WTC11 (cell line): ENCODE data around the gene ZSCAN9. TPM values are rescaled to one million over a fixed set of nuclear protein-coding genes. Genes with fewer than 3 reads are reported as not detected.

Experiments
- ATAC-seq: fragments of 200-7000 bp; cut with Tn5 transposase; 2 replicates; pipeline ENCODE4 v1.10.0; 2021; ENCODE audit warnings: mild to moderate bottlenecking, moderate library complexity
- CTCF ChIA-PET: fragments of 300-600 bp; sonication (Branson Sonifier 250); formaldehyde crosslinking; loops from one replicate; lab custom pipeline; 2021; ENCODE audit warnings: antibody characterized with exemption; lab: Charles Lee
- POLR2A ChIA-PET: fragments of 350-600 bp; sonication (Branson Sonifier 250); formaldehyde crosslinking; loops from one replicate; lab custom pipeline; 2021; ENCODE audit warnings: antibody characterized with exemption; lab: Charles Lee
- DNase-seq: peaks from one replicate; pipeline ENCODE4 v3.0.0; 2021; ENCODE audit warnings: low spot score
- H3K27ac Mint-ChIP-seq: 2 replicates; pipeline ENCODE4 v1.8.0; 2021; ENCODE audit warnings: mixed read lengths
- H3K27me3 Mint-ChIP-seq: 2 replicates; pipeline ENCODE4 v1.8.0; 2021; ENCODE audit warnings: low read depth, mild to moderate bottlenecking, moderate library complexity, mixed read lengths
- H3K36me3 Mint-ChIP-seq: 2 replicates; pipeline ENCODE4 v1.8.0; 2021; ENCODE audit warnings: mixed read lengths
- H3K4me1 Mint-ChIP-seq: 2 replicates; pipeline ENCODE4 v1.8.0; 2022; ENCODE audit warnings: mixed read lengths
- H3K4me3 Mint-ChIP-seq: 2 replicates; pipeline ENCODE4 v1.8.0; 2021; ENCODE audit warnings: mild to moderate bottlenecking, moderate library complexity, mixed read lengths
- H3K9me3 Mint-ChIP-seq: 2 replicates; pipeline ENCODE4 v1.8.0; 2021; ENCODE audit warnings: mixed read lengths
- ESRRA ChIP-seq: sonication (generic); formaldehyde crosslinking; IDR thresholded peaks from 2 replicates; pipeline ENCODE4 v1.8.1; 2022; ENCODE audit warnings: mild to moderate bottlenecking, missing genetic modification reagents, borderline replicate concordance
- FOXK1 ChIP-seq: sonication (generic); formaldehyde crosslinking; IDR thresholded peaks from 2 replicates; pipeline ENCODE4 v1.8.0; 2022; ENCODE audit warnings: mild to moderate bottlenecking, moderate library complexity, missing genetic modification reagents
- FOXP1 ChIP-seq: sonication (generic); formaldehyde crosslinking; IDR thresholded peaks from 2 replicates; pipeline ENCODE4 v1.8.0; 2022; ENCODE audit warnings: missing genetic modification reagents, mild to moderate bottlenecking, moderate library complexity, borderline replicate concordance
- MXD4 ChIP-seq: fragments of 250-450 bp; sonication (Bioruptor Pico); IDR thresholded peaks from 2 replicates; pipeline ENCODE4 v1.8.0; 2021; ENCODE audit warnings: mild to moderate bottlenecking, moderate library complexity, borderline replicate concordance
- NR1H2 ChIP-seq: sonication (generic); formaldehyde crosslinking; IDR thresholded peaks from 2 replicates; pipeline ENCODE4 v1.9.0; 2021; ENCODE audit warnings: mild to moderate bottlenecking, moderate library complexity, missing genetic modification reagents
- NR3C1 ChIP-seq: sonication (generic); formaldehyde crosslinking; conservative IDR thresholded peaks from 2 replicates; pipeline ENCODE4 v1.8.1; 2023; ENCODE audit warnings: low read depth, mild to moderate bottlenecking, missing genetic modification reagents
- SOX15 ChIP-seq: fragments of 250-450 bp; sonication (Bioruptor Pico); IDR thresholded peaks from 2 replicates; pipeline ENCODE4 v1.9.0; 2021; ENCODE audit warnings: mild to moderate bottlenecking
- ZBTB21 ChIP-seq: sonication (generic); formaldehyde crosslinking; IDR thresholded peaks from 2 replicates; pipeline ENCODE4 v1.8.1; 2023; ENCODE audit warnings: mild to moderate bottlenecking, missing genetic modification reagents, borderline replicate concordance
- ZNF121 ChIP-seq: sonication (generic); formaldehyde crosslinking; IDR thresholded peaks from 2 replicates; pipeline ENCODE4 v1.8.0; 2023; ENCODE audit warnings: missing genetic modification reagents
- ZNF396 ChIP-seq: fragments of 250-450 bp; sonication (Bioruptor Pico); IDR thresholded peaks from 2 replicates; pipeline ENCODE4 v1.8.0; 2021; ENCODE audit warnings: mild to moderate bottlenecking, moderate library complexity, borderline replicate concordance
- ZNF416 ChIP-seq: fragments of 250-450 bp; sonication (Bioruptor Pico); IDR thresholded peaks from 2 replicates; pipeline ENCODE4 v1.9.0; 2021; ENCODE audit warnings: mild to moderate bottlenecking, inconsistent platforms
- ZNF671 ChIP-seq: fragments of 250-450 bp; sonication (Bioruptor Pico); IDR thresholded peaks from 2 replicates; pipeline ENCODE4 v1.8.0; 2021; ENCODE audit warnings: mild to moderate bottlenecking
- total RNA-seq: library from RNA; stranded (reverse); gene quantifications from 3 replicates; pipeline ENCODE4 v1.2.3, GENCODE V29; 2021
- TF ChIP-seq, protein P1 (sequence below): sonication (generic); formaldehyde crosslinking; IDR thresholded peaks from 2 replicates; pipeline ENCODE4 v1.8.0; 2022; ENCODE audit warnings: mild to moderate bottlenecking, missing genetic modification reagents
- TF ChIP-seq, protein P2 (sequence below): sonication (generic); formaldehyde crosslinking; IDR thresholded peaks from 2 replicates; pipeline ENCODE4 v1.8.1; 2023; ENCODE audit warnings: mild to moderate bottlenecking, moderate library complexity, missing genetic modification reagents
- TF ChIP-seq, protein P3 (sequence below): sonication (generic); formaldehyde crosslinking; IDR thresholded peaks from 2 replicates; pipeline ENCODE4 v1.8.0; 2023; ENCODE audit warnings: missing genetic modification reagents, mild to moderate bottlenecking, borderline replicate concordance
- TF ChIP-seq, protein P4 (sequence below): sonication (generic); formaldehyde crosslinking; IDR thresholded peaks from 2 replicates; pipeline ENCODE4 v1.8.0; 2023; ENCODE audit warnings: missing genetic modification reagents
- TF ChIP-seq, protein P5 (sequence below): fragments of 250-450 bp; sonication (Bioruptor Pico); IDR thresholded peaks from 2 replicates; pipeline ENCODE4 v1.9.0; 2021; ENCODE audit warnings: moderate library complexity, mild to moderate bottlenecking, inconsistent platforms, borderline replicate concordance
- TF ChIP-seq, protein P6 (sequence below): fragments of 250-450 bp; sonication (Bioruptor Pico); IDR thresholded peaks from 2 replicates; pipeline ENCODE4 v1.9.0; 2021; ENCODE audit warnings: mild to moderate bottlenecking, borderline replicate concordance
- TF ChIP-seq, protein P7 (sequence below): sonication (generic); formaldehyde crosslinking; IDR thresholded peaks from 2 replicates; pipeline ENCODE4 v1.8.0; 2022; ENCODE audit warnings: mild to moderate bottlenecking, missing genetic modification reagents

ZSCAN9 gene
- total RNA-seq, 1 experiment from 2014 or later = 15.1 TPM

DNA sequence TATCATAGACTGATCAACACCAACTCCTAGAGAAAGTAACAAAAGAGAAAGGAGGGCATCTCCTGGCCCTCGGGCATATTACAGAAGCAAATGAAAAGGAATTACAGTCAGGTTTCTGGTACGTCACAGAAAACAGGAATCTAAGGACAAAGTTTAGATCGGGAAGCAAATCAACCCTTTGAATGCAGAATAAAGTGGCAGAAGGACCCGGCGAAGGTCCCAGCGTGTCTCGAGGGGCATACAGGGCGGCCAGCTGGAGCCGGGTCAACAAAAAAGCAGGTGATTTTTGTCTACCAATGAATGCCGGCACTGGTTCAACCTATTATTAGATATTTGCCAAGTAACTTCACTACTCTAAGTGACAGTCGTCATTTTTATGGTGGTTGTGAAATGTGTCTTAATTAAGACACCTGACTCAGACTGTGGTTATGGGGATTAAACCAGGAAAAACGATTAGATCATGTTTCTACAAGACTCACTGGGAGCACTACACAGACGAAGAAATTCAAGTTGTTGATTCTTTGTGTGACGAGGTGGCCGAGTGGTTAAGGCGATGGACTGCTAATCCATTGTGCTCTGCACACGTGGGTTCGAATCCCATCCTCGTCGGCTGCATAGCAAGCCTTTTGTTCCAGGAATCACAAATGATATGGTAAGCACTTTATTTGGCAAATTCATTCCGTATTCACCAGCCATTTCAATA lies 12.4 kb upstream of the ZSCAN9 start:
- POLR2A ChIA-PET = no interaction called here
- no peaks in the 10 kb centered on the region for H3K36me3 Mint-ChIP-seq
- ATAC-seq = peak; percentile 38
- H3K4me1 Mint-ChIP-seq = peaks cover 40% of the 10 kb centered on the region
- peak overlapping the region; percentile 38; the same call in 1 of the 2 replicates for H3K27ac Mint-ChIP-seq
- CTCF ChIA-PET = interaction anchor here (1.4 kb wide), 1 partner anchor 71 kb away, joined by 4 read pairs; the partner anchor contains the start of gene ZKSCAN8
- peak; percentile 58; the same call in 1 of the 2 replicates for TF ChIP-seq FOXK1
- TF ChIP-seq ZNF396 (CRISPR knock-in tag) = no peak
- 0 out of 2 replicates have a peak, but pooled peaks have one; percentile 10 for TF ChIP-seq MXD4 (CRISPR knock-in tag)
- TF ChIP-seq, protein P1, sequence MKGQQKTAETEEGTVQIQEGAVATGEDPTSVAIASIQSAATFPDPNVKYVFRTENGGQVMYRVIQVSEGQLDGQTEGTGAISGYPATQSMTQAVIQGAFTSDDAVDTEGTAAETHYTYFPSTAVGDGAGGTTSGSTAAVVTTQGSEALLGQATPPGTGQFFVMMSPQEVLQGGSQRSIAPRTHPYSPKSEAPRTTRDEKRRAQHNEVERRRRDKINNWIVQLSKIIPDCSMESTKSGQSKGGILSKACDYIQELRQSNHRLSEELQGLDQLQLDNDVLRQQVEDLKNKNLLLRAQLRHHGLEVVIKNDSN (CRISPR knock-in tag) = 0 out of 2 replicates have a peak, but pooled peaks have one; percentile 13
- TF ChIP-seq, protein P2, sequence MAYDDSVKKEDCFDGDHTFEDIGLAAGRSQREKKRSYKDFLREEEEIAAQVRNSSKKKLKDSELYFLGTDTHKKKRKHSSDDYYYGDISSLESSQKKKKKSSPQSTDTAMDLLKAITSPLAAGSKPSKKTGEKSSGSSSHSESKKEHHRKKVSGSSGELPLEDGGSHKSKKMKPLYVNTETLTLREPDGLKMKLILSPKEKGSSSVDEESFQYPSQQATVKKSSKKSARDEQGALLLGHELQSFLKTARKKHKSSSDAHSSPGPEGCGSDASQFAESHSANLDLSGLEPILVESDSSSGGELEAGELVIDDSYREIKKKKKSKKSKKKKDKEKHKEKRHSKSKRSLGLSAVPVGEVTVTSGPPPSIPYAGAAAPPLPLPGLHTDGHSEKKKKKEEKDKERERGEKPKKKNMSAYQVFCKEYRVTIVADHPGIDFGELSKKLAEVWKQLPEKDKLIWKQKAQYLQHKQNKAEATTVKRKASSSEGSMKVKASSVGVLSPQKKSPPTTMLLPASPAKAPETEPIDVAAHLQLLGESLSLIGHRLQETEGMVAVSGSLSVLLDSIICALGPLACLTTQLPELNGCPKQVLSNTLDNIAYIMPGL (CRISPR knock-in tag) = 0 out of 2 replicates have a peak, but pooled peaks have one; percentile 30
- TF ChIP-seq, all 79 proteins: peak for 4
- peak overlapping the region; percentile 88 for H3K4me3 Mint-ChIP-seq
- no peaks in the 10 kb centered on the region for H3K9me3 Mint-ChIP-seq
- peak; percentile 89 for DNase-seq
- peaks cover 98% of the 10 kb centered on the region for H3K27me3 Mint-ChIP-seq

DNA sequence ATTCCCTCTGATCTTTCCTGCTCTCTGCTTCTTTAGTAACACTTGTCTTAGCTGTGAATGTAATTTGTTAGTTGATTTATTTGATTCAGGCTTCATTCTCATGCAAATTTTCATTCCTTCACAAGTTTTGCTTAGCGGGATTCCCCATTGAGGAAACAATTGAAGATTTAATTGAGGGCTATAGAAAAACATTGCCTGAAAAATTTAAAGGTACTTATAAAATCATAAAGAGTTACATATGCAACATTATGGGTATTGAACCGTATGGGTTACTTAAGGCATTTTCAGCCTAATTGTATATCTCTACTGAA lies 11.9 kb upstream of the ZSCAN9 start:
- peak overlapping the region; percentile 88 for H3K4me3 Mint-ChIP-seq
- peaks cover 39% of the 10 kb centered on the region for H3K4me1 Mint-ChIP-seq
- H3K27me3 Mint-ChIP-seq = peaks cover 98% of the 10 kb centered on the region
- H3K9me3 Mint-ChIP-seq = no peaks in the 10 kb centered on the region
- no peaks in the 10 kb centered on the region for H3K36me3 Mint-ChIP-seq
- ChIA-PET POLR2A (no interaction called here), CTCF (no interaction called here)
- H3K27ac Mint-ChIP-seq = no peak overlapping the region
- ATAC-seq = no peak
- no peak for DNase-seq
- TF ChIP-seq, protein P3, sequence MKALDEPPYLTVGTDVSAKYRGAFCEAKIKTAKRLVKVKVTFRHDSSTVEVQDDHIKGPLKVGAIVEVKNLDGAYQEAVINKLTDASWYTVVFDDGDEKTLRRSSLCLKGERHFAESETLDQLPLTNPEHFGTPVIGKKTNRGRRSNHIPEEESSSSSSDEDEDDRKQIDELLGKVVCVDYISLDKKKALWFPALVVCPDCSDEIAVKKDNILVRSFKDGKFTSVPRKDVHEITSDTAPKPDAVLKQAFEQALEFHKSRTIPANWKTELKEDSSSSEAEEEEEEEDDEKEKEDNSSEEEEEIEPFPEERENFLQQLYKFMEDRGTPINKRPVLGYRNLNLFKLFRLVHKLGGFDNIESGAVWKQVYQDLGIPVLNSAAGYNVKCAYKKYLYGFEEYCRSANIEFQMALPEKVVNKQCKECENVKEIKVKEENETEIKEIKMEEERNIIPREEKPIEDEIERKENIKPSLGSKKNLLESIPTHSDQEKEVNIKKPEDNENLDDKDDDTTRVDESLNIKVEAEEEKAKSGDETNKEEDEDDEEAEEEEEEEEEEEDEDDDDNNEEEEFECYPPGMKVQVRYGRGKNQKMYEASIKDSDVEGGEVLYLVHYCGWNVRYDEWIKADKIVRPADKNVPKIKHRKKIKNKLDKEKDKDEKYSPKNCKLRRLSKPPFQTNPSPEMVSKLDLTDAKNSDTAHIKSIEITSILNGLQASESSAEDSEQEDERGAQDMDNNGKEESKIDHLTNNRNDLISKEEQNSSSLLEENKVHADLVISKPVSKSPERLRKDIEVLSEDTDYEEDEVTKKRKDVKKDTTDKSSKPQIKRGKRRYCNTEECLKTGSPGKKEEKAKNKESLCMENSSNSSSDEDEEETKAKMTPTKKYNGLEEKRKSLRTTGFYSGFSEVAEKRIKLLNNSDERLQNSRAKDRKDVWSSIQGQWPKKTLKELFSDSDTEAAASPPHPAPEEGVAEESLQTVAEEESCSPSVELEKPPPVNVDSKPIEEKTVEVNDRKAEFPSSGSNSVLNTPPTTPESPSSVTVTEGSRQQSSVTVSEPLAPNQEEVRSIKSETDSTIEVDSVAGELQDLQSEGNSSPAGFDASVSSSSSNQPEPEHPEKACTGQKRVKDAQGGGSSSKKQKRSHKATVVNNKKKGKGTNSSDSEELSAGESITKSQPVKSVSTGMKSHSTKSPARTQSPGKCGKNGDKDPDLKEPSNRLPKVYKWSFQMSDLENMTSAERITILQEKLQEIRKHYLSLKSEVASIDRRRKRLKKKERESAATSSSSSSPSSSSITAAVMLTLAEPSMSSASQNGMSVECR (CRISPR knock-in tag) = no peak
- TF ChIP-seq FOXP1 (CRISPR knock-in tag) (no peak), ZBTB21 (CRISPR knock-in tag) (no peak), FOXK1 (no peak), ZNF416 (CRISPR knock-in tag) (no peak), NR3C1 (CRISPR knock-in tag) (no peak), NR1H2 (no peak), ZNF121 (CRISPR knock-in tag) (no peak), ESRRA (CRISPR knock-in tag) (no peak), ZNF671 (CRISPR knock-in tag) (no peak), SOX15 (CRISPR knock-in tag) (no peak)
- TF ChIP-seq, protein P4, sequence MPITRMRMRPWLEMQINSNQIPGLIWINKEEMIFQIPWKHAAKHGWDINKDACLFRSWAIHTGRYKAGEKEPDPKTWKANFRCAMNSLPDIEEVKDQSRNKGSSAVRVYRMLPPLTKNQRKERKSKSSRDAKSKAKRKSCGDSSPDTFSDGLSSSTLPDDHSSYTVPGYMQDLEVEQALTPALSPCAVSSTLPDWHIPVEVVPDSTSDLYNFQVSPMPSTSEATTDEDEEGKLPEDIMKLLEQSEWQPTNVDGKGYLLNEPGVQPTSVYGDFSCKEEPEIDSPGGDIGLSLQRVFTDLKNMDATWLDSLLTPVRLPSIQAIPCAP (CRISPR knock-in tag) = no peak
- TF ChIP-seq, protein P5, sequence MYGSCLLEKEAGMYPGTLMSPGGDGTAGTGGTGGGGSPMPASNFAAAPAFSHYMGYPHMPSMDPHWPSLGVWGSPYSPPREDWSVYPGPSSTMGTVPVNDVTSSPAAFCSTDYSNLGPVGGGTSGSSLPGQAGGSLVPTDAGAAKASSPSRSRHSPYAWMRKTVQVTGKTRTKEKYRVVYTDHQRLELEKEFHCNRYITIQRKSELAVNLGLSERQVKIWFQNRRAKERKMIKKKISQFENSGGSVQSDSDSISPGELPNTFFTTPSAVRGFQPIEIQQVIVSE (CRISPR knock-in tag) = no peak
- TF ChIP-seq, protein P6, sequence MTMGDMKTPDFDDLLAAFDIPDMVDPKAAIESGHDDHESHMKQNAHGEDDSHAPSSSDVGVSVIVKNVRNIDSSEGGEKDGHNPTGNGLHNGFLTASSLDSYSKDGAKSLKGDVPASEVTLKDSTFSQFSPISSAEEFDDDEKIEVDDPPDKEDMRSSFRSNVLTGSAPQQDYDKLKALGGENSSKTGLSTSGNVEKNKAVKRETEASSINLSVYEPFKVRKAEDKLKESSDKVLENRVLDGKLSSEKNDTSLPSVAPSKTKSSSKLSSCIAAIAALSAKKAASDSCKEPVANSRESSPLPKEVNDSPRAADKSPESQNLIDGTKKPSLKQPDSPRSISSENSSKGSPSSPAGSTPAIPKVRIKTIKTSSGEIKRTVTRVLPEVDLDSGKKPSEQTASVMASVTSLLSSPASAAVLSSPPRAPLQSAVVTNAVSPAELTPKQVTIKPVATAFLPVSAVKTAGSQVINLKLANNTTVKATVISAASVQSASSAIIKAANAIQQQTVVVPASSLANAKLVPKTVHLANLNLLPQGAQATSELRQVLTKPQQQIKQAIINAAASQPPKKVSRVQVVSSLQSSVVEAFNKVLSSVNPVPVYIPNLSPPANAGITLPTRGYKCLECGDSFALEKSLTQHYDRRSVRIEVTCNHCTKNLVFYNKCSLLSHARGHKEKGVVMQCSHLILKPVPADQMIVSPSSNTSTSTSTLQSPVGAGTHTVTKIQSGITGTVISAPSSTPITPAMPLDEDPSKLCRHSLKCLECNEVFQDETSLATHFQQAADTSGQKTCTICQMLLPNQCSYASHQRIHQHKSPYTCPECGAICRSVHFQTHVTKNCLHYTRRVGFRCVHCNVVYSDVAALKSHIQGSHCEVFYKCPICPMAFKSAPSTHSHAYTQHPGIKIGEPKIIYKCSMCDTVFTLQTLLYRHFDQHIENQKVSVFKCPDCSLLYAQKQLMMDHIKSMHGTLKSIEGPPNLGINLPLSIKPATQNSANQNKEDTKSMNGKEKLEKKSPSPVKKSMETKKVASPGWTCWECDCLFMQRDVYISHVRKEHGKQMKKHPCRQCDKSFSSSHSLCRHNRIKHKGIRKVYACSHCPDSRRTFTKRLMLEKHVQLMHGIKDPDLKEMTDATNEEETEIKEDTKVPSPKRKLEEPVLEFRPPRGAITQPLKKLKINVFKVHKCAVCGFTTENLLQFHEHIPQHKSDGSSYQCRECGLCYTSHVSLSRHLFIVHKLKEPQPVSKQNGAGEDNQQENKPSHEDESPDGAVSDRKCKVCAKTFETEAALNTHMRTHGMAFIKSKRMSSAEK (CRISPR knock-in tag) = no peak
- TF ChIP-seq, protein P7, sequence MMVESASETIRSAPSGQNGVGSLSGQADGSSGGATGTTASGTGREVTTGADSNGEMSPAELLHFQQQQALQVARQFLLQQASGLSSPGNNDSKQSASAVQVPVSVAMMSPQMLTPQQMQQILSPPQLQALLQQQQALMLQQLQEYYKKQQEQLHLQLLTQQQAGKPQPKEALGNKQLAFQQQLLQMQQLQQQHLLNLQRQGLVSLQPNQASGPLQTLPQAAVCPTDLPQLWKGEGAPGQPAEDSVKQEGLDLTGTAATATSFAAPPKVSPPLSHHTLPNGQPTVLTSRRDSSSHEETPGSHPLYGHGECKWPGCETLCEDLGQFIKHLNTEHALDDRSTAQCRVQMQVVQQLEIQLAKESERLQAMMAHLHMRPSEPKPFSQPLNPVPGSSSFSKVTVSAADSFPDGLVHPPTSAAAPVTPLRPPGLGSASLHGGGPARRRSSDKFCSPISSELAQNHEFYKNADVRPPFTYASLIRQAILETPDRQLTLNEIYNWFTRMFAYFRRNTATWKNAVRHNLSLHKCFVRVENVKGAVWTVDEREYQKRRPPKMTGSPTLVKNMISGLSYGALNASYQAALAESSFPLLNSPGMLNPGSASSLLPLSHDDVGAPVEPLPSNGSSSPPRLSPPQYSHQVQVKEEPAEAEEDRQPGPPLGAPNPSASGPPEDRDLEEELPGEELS (CRISPR knock-in tag) = no peak
